ENCODE measurements around the gene NKX2-3.

Gene NKX2-3

DNA sequence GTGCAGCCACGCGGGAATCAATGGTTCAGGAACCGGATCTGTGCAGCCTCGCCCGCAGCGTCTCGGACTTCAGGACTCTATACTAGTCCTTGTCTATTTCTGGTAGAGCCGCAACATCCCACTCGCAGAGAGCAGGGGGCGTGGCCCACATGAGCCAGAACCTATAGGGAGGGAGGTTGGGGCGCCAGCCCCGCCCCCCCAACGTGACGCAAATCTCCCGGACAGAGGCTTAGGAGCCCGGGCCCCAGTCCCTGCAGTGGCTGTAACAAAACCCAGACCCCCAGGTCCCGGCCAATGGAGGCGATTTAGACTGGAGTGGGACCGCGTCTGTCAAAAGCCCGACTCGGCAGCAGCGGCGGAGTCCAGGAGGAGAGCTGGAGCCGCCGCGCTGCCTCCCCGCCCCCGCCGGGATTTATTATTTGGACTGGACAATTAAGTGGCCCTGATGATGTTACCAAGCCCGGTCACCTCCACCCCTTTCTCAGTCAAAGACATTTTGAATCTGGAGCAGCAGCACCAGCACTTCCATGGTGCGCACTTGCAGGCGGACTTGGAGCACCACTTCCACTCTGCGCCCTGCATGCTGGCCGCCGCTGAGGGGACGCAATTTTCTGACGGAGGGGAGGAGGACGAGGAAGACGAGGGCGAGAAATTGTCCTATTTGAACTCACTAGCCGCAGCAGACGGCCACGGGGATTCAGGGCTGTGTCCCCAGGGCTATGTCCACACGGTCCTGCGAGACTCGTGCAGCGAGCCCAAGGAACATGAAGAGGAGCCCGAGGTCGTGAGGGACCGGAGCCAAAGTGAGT, at the start of gene NKX2-3:
Gene NKX2-3, plus strand, starts transcription at position 256 of the 809 bp plus-strand sequence. Its CDS starts 190 bp downstream, at position 446.
- DNase-seq, result peak; percentile 24 to 60

DNA sequence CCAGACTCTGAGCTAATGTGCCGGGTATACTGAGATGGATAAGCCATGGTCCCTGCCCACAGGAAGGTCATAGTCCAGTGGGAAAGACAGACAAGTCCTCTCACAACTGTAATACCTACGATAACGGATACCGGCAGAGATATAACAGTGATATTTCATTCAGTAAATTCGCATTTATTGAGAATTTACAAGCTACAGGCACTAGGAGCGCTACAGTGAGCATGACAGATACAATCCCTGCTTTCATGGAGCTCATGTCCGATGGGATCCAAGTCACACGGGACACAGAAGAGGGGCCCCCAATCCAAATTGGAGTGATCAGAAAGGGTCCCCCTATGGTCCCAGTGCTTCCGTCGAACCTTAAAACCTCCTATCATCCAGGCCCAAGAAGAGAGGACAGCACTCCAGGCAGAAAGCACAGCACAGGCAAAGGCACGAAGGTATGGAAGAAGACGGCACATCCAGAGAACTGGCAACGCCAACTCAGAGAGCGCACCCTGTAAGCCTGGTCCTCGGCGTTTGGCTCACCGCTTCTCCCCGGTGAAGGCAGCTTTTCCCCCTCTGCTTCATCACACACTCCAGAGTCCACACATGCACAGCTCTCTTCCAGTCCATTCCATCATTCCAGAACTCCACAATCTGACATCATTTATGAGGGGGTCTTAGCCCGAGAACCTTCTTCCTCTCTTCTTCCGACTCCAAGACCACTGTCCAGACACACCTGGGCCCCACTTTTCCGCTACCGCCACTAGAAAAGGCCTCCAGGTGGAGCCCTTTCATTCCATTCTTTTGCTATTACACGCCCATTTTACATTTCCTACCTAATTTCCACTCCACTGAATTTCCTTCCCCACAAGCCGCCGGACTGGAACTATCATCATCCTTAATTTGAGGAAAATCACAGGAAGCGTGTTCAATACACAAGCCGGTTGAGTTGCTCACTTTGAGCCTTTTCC, 47.8 kb upstream of the NKX2-3 start:
- DNase-seq, result no peak

DNA sequence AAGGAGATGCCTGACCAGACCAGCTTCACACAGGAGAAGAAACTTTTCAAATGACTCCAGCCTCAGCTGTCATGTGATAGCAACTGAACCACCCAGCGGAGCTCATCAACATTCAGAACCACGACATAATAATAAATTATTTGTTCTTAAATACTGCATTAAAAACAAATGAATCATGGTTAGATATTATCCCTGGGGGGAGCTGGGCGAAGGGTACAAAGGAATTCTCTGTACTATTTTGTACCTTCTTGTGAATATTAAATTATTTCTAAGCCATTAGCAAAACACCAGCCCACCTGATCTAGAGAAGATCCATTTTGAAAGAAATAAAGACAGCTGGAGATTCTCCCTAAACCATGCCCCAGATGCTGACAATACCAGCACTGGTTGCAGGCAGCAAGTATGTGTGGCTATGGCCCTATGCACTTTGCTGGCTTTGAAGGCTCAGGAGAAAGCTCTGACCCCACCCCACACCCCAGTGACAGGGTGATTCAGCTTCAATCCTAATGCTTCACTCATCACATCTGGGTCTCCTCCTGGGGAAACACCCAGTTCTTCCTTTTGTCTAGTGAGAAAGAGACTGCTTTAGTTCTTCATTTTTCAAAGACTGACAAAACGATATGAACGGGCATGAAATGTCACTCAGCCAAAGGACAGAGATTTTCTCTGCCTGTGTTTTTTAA, 45.5 kb upstream of the NKX2-3 start:
- DNase-seq, result no peak

DNA sequence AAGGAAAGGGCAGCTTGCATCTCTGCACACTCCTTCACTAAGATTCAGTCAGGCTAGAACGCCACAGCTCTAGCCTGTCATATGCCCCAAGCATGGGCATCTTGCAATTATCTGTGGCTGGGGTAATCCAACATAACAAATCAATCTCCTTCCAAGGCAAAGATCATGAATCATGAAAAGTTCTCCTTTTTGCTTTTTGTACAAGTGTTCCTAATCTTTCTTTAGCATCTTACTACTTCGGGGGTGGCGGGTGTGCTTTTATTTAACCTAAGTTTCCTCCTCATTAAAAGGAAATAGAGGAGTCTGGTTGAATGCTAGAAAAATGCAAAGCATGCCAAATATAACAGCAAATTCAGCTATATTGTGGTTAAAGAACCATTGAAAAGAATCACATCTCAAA, 43.5 kb upstream of the NKX2-3 start:
- no peak for DNase-seq

GRCh38 chr10:99497343-99498025, 35.3 kb upstream of the NKX2-3 start:
- no peak for DNase-seq

- DNase-seq, result no peak
These were observed 26.3 kb upstream of the NKX2-3 start for GRCh38 chr10:99506416-99506815.

GRCh38 chr10:99507265-99507664, 25.5 kb upstream of the NKX2-3 start:
- DNase-seq, result no peak

DNA sequence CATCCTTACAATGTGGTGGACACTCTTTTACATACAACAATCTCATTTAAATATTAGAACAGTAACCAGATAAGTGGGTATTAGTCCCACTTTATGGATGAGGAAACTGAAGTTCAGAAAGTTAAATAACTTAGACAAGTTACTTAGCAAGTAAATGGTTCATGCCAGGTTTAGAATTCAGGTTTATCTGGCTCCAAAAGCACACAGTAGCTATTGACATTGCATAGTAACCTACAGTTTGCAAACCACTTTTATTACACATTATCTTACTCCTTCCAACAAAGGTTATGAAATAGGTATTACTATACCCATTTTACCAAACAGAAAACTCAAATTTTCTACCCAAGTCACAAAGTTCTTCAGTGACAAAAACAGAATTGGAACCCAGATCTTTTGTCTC, 19.7 kb upstream of the NKX2-3 start:
- DNase-seq, result no peak

DNA sequence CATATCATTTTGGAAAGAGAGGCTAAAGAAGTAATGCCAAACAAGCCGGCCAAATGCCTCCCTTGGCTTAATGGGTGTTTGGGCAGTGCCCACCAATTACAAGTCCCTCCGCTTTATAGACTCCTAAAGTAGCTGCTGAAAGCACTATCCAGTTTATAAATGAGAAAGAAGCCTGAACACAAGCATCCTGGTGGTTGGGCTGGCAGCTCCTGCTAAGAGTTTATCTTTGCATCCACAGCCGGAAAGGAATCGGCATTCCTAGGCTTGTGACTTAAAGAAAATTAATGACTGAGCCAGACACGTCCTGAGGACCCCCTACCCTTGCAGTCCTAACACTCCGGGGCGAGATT, 13.1 kb upstream of the NKX2-3 start:
- DNase-seq, result no peak

GRCh38 chr10:99520040-99520846, 12.5 kb upstream of the NKX2-3 start:
- DNase-seq, result no peak

DNA sequence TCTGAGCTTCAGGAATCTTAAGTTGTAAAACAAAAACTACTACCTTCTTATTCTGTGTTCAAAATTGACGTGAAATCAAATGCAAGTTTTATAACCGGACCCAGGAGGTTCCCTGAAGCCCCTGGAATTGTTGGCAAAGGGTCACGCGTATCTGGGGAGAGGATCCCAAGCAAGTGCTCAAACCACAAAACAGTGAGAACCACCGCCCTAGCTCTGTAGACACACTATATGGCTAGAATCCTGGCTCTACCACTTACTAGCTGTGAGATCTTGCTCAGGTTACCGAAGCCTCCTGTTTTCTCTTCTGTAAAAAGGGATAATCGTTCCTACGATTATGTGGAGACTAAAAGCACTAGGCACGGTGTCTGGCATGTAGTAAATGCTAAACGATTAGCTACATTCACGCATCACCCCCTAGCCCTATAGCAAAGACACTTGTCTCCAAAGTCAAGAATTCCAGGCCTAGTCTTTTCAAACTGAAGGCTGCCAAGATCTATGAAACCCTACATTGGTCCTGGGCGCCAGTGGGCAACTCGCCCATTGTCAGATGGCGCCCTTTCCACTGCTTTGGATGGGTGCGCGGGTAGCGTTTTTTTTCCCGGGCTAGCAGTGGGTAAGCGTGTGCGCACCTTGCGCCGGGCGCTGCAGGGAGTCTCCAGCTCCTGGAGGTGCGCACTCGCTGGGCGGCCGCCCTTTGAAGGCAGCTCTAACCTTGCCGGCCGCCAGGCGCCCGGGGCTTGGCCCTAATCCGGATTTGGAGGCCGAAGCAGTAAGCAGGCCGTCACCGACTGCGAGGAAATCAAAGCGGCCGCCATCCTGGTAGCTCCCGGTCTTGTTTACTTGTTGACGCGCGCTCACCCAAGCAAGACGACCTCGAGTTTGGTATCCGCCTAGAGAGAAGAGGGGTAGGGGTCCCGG, 11.6 kb upstream of the NKX2-3 start:
- DNase-seq, result no peak

GRCh38 chr10:99521765-99522469, 10.8 kb upstream of the NKX2-3 start:
- DNase-seq, result no peak

- no peak for DNase-seq
These were observed 10.1 kb upstream of the NKX2-3 start for GRCh38 chr10:99522470-99523250.

- DNase-seq, result no peak
These were observed 9.4 kb upstream of the NKX2-3 start for GRCh38 chr10:99523251-99523773.

- no peak for DNase-seq
These were observed 8.6 kb upstream of the NKX2-3 start for GRCh38 chr10:99524050-99524666.

GRCh38 chr10:99524736-99525380, 7.9 kb upstream of the NKX2-3 start:
- no peak for DNase-seq

- DNase-seq, result no peak
These were observed 6.8 kb upstream of the NKX2-3 start for GRCh38 chr10:99525897-99526296.
